Stimulated activated CD8-positive, alpha-beta memory T cell treated with anti-CD3 and anti-CD28 coated beads, Interleukin-4, amount 100 ng/mL, for 1 hour (primary cell): Measurements from ENCODE around the gene MANBA.

Source experiments
- DNase-seq, 2 donors: peaks; one replicate each; pipeline ENCODE4 v3.0.0-alpha.2; 2020; ENCODE audit warnings: low read depth in 2 of 2, low spot score in 1 of 2

MANBA gene

GRCh38 chr4:102598762-102599374, 161.9 kb downstream of the MANBA start:
- DNase-seq = no peak

DNA sequence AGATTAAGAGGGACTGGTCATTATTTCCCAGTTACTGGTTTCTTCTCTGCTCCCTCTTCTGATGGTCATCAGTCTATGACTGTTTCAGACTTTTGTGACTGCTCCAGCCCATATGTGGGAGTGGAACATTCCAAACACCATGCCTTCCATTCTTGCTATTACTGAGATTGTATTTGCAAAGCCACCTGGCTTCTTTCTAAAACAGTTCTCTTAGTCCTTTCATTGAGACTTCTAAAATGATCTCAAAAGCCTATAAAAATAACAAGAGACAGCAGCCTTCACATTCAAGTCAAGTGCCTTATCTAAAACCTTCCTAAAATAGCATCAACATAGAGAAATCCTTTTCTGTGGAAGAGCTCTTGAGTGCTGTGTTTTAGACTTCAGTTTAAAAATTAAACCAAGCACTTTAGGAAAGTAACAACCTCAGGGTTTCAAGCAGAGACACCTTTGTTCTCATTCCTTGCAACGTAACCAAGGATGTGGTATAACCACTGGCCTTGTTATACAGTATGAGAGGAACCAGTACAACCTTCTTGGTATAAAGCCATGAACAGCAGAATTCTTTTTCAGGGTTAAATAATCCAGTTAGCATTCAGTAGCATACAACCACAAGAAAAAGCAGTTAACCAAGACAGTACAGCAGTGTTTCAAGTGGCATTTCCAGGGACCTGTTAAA, 162.5 kb downstream of the MANBA start:
- no peak for DNase-seq

DNA sequence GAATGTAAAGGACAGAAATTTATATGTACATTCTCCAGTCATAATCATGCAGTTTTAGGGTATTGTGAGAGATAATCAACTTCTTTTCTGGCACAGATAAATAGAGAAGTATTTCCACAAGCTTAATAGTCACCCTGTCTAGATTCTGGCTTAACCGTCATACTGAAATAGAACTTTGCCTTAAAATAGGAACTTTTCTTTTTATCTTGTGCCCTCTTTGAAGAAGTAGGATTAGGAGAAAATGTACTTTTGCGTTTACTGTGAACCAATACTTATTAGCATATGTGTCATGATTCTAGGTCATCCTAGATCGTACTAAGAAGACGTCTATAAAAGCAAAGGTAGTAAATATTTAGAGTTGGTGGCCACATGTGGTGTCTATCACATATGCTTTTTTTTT, 164.2 kb downstream of the MANBA start:
- no peak for DNase-seq

DNA sequence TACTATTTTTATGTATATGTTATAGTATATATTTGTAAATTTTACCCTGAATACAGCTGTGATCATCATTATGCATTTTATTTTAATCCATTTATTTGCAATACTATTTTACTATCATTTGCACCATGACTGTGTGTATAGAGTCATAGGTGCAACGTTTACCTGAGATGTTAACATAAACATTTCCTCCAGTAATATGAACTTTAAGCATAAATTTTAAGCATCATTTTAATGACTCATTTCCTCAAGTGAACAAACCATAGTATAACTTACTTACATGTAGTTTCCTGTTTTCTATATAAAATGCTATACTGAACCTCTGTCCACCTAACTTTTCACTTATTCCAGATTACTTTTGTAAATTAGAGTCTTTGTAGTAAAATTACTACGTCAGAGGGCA, 166.8 kb downstream of the MANBA start:
- no peak for DNase-seq

DNA sequence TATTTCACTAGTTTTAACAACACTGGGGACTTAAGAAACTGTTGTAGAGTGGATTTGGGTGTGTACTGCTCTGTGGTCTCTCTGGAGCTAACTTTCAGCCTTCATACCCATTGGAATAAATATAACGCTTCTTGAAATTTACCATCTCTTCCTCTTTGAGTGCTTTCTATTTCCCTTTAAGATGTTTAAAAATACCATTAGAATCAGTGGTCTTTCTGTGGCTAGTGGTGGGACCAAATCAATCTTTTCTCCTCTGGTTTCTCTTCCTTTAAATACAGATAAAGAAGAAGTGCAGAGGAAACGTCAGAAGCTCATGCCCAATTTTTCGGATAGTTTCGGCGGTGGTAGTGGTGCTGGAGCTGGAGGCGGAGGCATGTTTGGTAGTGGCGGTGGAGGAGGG, 167.6 kb downstream of the MANBA start:
- DNase-seq = no peak

GRCh38 chr4:102592256-102592655, 168.5 kb downstream of the MANBA start:
- no peak for DNase-seq

DNA sequence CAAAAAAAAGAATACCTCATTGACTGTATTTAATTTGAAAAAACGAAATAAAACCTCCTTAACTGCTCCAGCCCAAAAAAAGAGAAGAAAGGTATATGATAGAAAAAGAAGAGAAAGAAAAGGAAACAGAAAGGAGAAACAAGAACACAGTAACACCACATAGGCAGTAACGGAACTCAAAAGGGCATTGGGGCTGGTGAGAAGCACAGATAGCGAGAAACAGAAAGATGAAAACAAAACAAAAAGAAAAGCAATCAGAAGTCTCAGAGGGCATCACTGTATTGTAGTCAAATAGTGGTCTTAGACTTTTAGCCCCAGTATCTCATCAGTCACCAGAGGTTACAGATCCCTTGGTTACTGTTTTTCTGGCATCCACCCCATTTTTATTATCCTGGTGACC, 171.0 kb downstream of the MANBA start:
- no peak for DNase-seq

- DNase-seq = no peak
Measured at GRCh38 chr4:102586644-102587021, 174.1 kb downstream of the MANBA start.

- DNase-seq = no peak
Measured at GRCh38 chr4:102586002-102586643, 174.6 kb downstream of the MANBA start.

GRCh38 chr4:102585329-102585728, 175.4 kb downstream of the MANBA start:
- DNase-seq = no peak

GRCh38 chr4:102584091-102584490, 176.7 kb downstream of the MANBA start:
- no peak for DNase-seq
